DMS79 treated with DMSO at 0.1 percent for 48 hours (cell line): Measurements from ENCODE around the gene JUP.

Source experiments
- DNase-seq: peaks from one replicate; lab custom pipeline; 2025; lab: John Stamatoyannopoulos, UW

JUP gene

DNA sequence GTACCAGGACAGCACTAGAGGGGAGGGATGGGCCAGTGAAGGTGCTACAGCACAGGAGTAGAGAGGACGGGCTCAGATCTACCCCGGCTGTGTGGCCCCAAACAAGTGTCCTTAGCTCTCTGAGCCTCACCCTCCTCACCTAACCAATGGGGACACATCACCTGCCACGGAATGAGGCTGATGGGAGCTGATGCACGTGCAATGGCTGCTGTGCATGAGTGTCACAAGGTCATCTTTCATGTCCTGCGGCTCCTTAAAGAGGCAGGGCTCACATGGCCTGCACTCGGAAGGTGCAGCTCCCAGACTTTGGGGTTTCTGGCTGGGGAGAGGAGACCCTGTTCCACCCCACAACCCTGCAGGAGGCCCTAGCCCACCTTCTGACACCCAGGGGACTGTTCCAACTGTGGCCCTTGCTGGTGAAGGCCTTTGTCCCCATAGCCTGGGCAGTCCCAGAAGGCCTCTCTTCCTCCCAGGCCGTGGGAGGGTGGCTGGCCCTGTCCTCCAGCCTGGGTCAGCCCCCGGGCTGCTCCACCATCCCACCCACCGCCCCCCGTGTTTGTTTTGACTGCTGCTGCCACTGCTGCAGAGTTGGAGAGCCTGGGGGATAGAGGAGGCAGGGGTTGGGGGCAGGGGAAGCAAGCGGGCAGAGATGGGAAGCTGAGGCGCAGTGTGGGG, 62.6 kb downstream of the JUP start:
- DNase-seq: no peak

DNA sequence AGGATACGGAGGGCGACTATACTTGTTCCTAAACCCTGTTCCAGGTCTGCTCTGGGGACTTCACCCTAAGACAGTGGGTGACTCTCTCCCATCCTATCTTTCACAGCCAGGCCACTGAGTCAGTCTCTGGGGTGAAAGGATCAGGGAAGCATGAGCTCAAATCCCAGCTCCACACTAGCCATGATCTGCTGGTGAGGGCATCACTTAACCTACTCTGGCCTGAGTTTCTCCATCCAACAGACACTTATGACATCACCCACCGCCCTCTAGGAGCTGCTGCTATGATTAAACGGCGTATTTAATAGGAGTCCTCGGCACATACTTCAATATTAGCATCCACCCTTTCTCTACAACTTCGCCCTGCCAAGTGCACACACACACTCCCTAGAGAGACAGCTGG, 64.3 kb downstream of the JUP start:
- DNase-seq: no peak

- DNase-seq: no peak
Observed at GRCh38 chr17:41718287-41718645, 68.2 kb downstream of the JUP start.

DNA sequence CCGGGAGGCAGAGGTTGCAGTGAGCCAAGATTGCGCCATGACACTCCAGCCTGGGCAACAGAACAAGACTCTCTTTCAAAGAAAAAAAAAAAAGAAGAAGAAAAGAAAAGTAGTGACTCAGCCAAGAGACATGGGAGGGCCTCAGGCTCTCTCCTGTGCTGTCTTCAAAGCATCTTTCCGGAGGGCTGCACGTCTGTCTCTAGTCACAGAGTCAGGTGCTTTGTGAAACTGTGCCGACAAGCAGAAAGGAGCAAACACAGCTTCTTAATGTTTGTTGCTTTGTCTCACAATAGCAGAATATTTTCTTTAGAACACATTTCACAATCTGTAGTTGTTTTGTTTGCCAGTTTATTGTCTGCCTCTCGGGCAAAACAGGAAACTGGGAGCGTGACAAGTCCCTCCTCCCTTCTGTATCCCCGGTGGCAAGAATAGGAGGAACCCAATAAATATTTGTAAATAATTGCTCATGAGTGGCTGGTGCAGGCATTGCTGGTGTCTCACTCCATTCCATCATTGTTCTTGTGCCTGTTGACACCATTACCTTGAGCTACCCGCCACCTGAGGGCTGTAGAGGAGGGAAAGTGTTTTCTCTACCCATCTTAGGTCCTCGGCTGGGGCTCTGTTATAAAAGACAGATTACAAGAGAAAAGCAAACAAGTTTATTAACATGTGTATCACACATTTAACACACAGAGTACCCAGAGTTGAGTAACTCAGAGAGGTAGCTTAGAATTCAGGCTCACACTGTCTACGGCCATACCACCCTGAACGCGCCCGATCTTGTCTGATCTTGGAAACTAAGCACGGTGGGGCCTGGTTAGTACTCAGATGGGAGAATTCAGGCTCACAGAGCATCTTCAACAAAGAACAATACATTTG, 68.9 kb downstream of the JUP start:
- DNase-seq: no peak

DNA sequence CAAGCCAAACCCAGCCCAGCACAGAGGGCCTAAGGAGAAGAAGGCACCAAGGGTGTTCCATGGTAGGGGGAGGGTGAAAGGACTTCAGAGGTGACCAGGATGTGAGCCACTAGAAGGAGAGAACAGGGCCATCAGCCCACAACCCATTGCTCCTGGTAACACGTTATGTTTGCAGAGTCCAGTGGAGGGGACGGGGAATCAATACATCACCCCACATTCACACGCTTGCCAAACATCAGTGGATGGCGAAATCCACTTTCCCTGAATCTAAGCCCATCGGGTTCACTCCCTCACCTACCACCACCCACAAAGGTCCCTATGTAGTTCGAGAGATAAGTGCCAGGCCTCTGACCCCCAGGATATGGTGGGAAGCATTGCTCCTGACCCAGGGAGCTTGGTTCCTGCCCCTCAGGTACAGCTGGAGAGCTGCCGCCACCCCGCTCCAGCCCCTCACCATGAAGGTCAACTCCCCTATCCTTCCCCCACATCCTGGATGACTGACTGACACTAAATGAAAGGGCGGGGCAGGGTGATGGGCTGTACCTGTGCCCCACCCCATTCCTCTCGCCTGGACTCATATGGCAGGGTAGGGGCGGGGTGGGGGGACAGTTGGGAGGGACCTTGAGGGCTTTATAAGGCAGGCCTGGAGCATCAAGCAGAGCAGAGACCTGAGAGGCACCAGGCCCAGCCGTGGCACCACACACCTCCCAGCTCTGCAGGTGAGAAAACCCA, 74.7 kb downstream of the JUP start, which contains the start of gene GAST:
Gene GAST, plus strand, starts transcription at position 663 of the 732 bp plus-strand sequence. CDS start 3,106 bp downstream, outside the sequence.
- no peak for DNase-seq

- DNase-seq: peak; percentile 59
Observed at GRCh38 chr17:41710472-41711090, 75.9 kb downstream of the JUP start.

- DNase-seq: no peak
Observed at GRCh38 chr17:41707803-41708669, 78.5 kb downstream of the JUP start.

DNA sequence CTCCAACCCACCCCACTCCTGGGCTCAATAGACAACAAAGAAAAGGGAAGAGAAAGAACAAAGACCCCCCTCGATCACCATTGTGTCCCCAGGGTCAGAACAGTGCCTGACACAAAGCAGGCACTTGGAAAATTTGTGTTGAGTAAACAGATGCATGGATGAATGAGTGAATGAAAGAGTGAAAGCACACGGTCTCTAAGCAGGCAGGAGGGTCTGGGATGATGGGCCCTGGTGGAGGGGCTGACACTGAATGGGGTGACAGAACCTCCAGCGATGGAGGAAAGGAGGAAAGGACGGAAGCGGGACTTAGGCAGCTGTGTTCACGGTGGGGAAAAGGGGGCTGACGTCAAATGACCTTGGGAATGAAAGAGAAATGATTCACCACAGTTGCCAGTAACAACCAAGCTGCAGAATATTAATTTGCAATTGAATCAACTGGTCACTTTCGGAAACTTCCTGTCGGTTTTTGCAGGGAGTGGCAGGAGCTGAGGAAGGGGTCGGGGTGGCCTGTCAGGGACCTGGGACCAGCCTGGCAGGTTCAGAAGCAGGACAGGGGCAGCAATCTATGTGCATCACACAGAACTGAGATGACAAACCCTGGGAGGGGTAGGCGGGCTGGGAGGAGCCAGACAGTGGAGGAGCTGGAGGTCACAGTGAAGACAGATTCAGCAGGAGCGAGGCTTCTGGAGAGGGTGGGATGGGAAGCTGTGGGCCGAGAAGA, 81.1 kb downstream of the JUP start:
- no peak for DNase-seq
